D721Med (cell line): ENCODE results near the gene TMEM109.
"Not testable (repeated sequence)": the region's sequence is repeated elsewhere in the genome, so short reads cannot be mapped to it uniquely, and the experiment has no call there.

ENCODE experiments used
- DNase-seq: peaks from one replicate; pipeline ENCODE4 v3.0.0; 2011; ENCODE audit warnings: low spot score; ENCODE audit not compliant: insufficient read length
- FAIRE-seq: peaks from 2 replicates; lab custom pipeline; 2011; peaks lifted over from hg19 to GRCh38; lab: Jason Lieb, UNC
- TF ChIP-seq, protein P1 (sequence below): IDR thresholded peaks from 2 replicates; pipeline ENCODE4 v1.5.1; 2012; ENCODE audit warnings: mild to moderate bottlenecking, control low read depth; ENCODE audit not compliant: insufficient read depth; ENCODE audit errors: missing control alignments

Gene TMEM109

GRCh38 chr11:60905551-60906113 is 8.3 kb upstream of the TMEM109 start:
- DNase-seq = no peak
- TF ChIP-seq, protein P1, sequence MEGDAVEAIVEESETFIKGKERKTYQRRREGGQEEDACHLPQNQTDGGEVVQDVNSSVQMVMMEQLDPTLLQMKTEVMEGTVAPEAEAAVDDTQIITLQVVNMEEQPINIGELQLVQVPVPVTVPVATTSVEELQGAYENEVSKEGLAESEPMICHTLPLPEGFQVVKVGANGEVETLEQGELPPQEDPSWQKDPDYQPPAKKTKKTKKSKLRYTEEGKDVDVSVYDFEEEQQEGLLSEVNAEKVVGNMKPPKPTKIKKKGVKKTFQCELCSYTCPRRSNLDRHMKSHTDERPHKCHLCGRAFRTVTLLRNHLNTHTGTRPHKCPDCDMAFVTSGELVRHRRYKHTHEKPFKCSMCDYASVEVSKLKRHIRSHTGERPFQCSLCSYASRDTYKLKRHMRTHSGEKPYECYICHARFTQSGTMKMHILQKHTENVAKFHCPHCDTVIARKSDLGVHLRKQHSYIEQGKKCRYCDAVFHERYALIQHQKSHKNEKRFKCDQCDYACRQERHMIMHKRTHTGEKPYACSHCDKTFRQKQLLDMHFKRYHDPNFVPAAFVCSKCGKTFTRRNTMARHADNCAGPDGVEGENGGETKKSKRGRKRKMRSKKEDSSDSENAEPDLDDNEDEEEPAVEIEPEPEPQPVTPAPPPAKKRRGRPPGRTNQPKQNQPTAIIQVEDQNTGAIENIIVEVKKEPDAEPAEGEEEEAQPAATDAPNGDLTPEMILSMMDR = no peak
- FAIRE-seq = no peak

GRCh38 chr11:60906132-60906972 is 7.6 kb upstream of the TMEM109 start, which contains the start of gene PRPF19:
Gene PRPF19 (minus strand): TSS chr11:60906585. CDS start chr11:60906382, 203 bp downstream.
- DNase-seq (peak; percentile 87), FAIRE-seq (no peak)
- TF ChIP-seq, protein P1 = no peak

DNA sequence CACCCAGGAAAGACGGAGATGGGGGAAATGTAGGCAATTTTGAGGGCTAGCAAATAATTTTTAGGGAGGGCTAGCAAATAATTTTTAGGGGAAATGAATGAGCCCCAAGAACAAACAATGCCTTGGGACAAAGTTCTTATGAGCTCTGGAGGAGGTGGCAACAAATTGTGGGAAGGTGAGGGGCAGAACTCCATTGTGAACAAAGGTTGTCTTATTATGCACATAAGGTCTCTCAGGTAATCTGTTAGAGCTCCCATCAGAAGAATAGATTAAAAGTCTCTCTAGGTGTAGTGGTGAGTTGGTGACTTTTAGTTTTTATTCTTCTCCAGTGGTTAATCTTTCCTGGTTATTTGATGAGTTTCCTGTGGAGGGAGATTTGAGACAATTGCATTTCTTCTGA is 5.2 kb upstream of the TMEM109 start:
- FAIRE-seq = no peak
- DNase-seq = no peak
- TF ChIP-seq, protein P1 = no peak

GRCh38 chr11:60909680-60910280 is 4.2 kb upstream of the TMEM109 start:
- FAIRE-seq, DNase-seq: not testable (repeated sequence)

DNA sequence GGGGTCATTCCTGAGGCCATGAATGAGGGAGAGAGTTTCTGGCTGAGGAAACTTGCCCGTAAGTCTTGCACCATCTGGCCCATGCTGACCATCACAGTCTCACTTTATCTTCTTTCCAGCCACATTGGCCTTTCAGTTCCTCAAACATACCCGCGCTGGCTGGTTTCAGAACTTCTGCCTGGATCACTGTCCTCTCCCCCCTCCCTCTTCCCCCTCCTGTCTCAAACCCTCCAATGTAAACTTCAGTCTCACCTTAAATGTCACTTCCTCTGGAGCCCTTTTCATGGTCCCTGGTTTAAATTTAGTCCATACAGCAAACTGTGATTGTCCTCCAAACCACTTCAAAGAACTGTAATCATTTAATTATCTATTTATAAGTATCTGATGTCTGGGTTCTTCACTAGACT is 3.7 kb upstream of the TMEM109 start:
- no peak for FAIRE-seq
- TF ChIP-seq, protein P1 = no peak
- DNase-seq = no peak

- DNase-seq (no peak), FAIRE-seq (no peak)
- TF ChIP-seq, protein P1 = no peak
Observed at GRCh38 chr11:60910711-60911380, 3.1 kb upstream of the TMEM109 start.

GRCh38 chr11:60912223-60912850 is 1.6 kb upstream of the TMEM109 start:
- no peak for FAIRE-seq
- DNase-seq = no peak

More at GRCh38 chr11:60912223-60912850, 1.6 kb upstream of the TMEM109 start:
- TF ChIP-seq, protein P1 = no peak
